Activated effector memory CD4-positive, alpha-beta T cell treated with anti-CD3 and anti-CD28 coated beads, Interleukin-2, amount 50 U/mL, for 16 hours (primary cell): ENCODE results near the gene DPRX.

Source experiments
- DNase-seq: peaks from one replicate; pipeline ENCODE4 v3.0.0-alpha.2; 2020

The DPRX gene, protein sequence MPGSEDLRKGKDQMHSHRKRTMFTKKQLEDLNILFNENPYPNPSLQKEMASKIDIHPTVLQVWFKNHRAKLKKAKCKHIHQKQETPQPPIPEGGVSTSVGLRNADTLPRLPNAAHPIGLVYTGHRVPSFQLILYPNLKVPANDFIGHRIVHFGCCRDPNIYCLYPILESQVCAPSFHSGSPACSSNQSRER

DNA sequence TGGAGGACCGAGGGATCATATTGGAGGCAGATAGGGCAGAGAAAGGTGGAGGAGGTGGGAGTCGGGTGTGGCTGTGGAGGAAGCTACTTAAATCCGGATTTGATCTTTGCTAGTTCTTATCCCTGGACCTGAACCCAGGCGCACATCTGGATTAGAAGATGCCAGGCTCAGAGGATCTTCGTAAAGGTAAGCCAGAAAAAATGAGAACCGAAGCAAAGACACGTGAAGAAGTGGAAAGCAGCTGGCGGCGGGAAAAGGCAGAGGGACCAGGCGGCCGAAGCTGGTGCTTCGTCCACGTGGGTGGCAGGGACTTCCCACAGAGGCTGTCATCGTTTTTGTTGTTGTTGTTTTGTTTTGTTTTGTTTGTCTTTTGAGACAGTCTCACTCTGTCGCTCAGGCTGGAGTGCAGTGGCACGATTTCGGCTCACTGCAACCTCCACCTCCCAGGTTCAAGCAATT lies at the start of gene DPRX:
DPRX (plus strand) TSS at position 51 of the 459 bp plus-strand sequence; CDS start at position 159, 108 bp downstream.
- DNase-seq, result no peak

- DNase-seq, result no peak
Measured at GRCh38 chr19:53583181-53583580, 48.6 kb upstream of the DPRX start.

DNA sequence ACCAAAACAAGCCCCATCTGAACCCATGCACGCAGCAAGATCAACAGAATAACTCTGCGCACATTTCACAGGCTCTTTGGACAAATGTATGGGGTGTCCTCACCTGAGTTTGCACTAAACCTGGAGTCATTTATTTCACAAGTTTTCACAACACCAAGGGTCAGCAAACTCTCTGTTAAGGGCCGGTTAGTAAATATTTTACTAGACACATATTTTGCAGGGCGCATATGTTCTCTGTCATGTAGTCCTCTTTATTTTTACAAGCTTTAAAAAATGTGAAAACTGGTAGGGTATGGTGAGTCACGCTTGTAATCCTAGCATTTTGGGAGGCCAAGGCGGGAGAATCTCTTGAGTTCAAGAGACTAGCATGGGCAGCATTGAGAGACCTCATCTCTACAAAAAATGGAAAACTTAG lies 45.5 kb upstream of the DPRX start:
- no peak for DNase-seq

- DNase-seq, result no peak
Measured at GRCh38 chr19:53594811-53595509, 36.8 kb upstream of the DPRX start.

- no peak for DNase-seq
Measured at GRCh38 chr19:53595510-53595867, 36.3 kb upstream of the DPRX start.

DNA sequence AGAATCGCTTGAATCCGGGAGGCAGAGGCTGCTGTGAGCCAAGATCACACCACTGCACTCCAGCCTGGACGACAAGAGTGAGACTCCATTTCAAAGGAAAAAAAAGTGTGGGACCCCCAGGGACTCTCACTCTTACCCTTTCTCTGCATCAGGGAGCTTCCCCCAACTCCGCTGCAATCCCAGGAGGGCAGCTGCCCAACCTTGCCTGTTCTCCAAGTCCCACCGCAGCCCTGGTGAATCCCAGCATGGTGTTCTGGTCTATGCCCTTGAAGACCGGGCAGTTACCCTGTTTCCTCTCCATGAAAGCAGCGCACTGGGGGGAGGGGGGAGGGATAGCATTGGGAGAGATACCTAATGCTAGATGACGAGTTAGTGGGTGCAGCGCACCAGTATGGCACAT lies 35.7 kb upstream of the DPRX start:
- no peak for DNase-seq

- no peak for DNase-seq
Measured at GRCh38 chr19:53597023-53597422, 34.8 kb upstream of the DPRX start.

DNA sequence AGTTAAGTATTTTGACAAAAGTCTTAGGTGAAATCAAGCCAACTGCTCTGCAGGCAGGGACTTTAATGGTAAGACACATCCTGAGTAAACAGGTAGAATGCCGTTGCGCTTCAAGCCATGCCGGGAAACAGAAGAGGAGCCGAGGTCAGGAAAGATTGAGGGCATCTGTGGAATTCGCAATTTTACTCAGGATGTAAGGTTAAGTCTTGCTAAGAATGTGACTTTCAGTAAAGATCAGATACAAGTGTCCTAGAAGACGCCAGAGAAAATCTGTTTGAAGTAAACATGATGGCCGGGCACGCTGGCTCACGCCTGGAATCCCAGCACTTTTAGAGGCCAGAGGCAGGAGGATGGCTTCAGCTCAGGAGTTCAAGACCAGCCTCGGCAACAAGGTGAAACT lies 33.4 kb upstream of the DPRX start:
- DNase-seq, result no peak

GRCh38 chr19:53600217-53600616 lies 31.6 kb upstream of the DPRX start:
- DNase-seq, result no peak

DNA sequence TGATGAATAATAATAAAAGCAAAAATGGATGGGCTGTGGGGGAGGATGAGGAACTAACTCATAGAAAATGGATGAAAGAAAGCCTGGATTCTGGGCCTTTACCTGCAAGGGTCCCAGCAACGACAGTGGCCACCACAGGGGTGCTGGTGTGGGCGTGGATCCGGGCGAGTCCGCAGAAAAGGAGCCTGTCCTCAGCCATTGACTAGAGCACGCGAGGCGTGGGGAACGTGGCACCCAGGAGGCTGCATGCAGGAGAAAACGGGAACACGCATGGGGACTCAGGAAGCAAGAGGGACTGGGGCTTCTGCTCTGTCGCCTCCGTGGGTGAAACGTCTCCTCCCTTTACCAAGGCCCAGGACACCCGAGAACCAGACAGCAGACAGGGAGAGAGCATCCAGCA lies 25.8 kb upstream of the DPRX start:
- DNase-seq, result no peak

DNA sequence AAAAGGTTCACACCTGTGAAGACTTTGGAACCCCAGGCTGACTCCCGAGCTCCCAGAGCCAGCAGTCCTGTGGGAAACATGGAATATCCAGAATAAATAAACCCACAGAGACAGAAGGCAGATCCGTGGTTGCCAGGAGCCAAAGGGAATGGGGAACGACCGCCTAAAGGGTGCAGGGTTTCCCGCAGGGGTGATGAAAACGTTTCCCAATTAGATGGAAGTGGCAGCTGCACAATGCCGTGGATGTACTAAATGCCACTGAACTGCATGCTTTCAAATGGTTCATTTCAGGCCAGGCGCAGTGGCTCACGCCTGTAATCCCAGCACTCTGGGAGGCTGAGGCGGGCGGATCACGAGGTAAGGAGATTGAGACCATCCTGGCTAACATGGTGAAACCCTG lies 23.4 kb upstream of the DPRX start:
- no peak for DNase-seq

- no peak for DNase-seq
Measured at GRCh38 chr19:53612762-53613526, 18.9 kb upstream of the DPRX start.

- DNase-seq, result no peak
Measured at GRCh38 chr19:53621885-53622740, 9.7 kb upstream of the DPRX start.

DNA sequence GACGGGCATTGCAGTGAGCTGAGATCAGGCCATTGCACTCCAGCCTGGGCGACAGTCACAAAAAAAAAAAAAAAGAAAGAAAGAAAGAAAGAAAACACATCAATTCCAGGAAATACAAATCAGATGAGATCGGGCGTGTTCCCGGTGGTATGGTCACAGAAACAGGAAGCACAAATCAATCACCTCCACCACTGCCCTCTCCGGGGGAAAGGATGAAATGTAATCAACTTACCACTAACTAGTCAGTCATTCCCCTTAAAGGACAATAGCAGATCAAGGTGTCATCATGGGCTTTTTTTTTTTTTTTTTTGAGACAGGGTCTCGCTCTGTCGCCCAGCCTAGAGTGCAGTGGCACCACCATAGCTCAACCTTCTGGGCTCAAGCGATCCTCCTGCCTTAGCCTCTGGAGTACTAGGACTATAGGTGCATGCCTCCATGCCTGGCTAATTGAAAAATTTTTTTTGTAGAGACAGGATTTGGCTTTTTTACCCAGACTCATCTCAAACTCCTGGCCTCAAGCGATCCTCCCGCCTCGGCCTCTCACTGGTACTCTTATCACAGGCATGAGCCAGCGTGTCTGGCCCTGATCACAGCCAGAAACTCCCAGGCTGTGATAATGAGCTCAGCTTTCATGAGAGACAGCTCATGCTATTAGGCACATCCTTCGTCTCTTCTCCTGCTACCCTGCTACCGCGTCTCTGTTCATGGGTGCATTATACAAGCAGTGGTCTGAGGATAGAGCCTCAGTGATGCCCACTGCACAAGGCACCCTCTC lies 6.8 kb upstream of the DPRX start:
- no peak for DNase-seq

DNA sequence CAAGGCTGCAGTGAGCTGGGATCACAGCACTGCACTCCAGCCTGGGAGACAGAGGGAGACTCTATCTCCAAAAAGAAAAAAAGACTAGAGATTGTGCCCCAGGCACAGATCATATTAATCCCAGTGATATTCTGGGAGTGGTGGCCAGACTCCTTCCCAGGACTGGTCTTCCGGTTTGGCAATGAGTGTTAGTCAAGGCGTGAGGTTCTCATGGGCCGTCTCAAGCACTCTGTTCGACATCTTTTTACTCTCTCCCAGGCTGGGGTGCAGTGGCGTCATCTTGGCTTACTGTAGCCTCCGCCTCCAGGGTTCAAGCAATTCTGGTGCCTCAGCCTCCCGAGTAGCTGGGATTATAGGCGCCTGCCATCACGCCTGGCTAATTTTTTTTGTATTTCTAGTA lies 5.3 kb upstream of the DPRX start:
- no peak for DNase-seq

DNA sequence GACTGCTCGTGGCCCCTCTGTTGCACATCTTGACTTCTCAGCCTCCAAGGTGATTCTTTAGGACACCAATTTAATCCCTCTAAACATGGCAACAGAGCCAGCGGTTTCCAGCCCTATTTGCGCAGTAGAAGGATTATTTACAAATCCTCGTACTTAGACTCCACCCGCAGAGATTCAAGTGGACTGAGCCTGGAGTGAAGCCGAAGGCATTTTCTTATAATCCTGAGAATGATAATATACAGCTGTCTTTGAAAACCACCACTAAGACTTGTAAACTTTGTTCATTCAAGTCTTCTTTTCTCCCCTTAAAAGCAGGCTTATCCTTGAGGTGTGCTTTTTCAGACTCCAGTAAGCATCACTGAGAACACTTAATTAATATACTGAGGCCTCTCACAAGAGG lies 4.8 kb upstream of the DPRX start:
- no peak for DNase-seq

GRCh38 chr19:53634768-53635167 lies 3.0 kb downstream of the DPRX start:
- no peak for DNase-seq

GRCh38 chr19:53639471-53639870 lies 7.7 kb downstream of the DPRX start:
- no peak for DNase-seq

DNA sequence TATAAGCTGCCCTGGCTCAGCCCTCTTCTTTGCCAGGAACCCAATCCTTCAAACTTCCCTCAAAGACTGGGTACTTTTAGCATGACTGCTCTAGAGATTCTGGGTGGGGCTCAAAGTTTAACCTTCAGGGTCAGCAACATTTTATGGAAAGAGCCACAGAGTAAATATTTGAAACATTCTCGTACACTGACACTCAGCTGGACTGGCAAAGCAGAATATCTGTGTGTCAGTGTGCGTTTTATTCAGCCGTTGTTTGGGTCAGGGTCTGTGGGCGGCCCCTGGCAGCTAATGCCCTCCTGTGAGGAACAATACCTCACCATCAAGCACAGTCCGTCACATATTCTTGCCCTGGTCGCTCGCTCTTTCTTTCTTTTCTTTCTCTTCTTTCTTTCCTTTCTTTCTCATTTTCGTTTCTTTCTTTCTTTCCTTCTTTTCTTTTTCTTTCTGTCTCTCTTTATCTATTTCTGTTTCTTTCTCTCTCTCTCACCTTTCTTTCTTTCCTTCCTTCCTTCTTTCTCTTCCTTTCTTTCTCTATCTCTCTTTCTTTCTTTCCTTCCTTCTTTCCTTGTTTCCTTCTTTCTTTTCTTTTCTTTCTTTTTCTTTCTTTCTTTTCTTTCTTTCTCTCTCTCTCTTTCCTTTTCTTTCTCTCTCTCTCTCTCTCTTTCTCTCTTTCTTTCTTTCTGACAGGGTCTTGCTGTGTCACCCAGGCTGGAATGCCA lies 10.7 kb downstream of the DPRX start:
- DNase-seq, result no peak

DNA sequence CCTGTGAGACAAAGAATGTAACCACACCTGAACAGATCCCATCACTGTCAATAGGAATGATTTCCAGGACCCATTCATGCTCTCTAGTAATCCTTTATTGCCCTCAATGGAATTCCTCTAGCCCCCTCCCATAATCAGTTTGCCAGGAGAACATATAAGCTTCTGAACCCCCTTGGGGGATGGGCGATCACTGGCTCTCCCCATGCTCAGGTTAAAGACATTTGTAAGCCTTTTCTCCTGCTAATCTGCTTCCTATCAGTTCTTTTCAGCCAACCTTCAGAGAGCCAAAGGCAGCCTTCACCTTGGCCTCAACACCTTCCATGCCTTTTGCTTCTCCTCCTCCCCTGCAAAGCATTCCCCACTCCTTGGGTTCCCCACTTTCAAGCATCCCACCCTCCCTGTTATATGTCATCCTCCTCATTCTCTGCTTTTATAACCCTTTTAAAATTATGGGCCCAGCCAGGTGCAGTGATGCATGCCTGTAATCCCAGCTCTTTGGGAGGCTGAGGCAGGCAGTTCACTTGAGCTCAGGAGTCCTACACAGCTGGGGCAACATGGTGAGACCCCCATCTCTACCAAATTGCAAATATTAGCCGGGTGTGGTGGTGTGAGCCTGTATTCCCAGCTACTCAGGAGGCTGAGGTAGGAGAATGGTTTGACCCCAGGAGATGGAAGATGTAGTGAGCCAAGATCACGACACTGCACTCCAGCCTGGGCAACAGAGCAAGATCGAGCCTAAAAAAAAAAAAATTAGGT lies 12.4 kb downstream of the DPRX start:
- no peak for DNase-seq

DNA sequence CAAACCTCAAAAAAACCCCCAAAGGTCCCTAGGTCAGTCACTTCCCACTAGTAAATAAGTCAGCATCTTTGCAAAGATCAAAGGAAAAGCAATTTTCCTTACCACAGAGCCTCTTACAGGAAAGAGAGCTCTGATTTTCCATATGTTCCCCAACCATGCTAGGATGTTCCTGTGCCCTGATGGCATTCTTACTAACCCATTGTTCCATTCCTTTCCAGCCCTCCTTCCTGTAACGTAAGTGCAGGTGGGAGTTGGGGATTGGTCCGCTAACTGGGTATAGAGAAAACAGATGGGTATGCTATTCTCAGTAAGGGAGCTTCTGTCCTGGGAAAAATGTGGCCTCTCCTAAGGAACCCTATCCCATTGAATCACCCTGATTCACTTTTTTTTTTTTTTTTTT lies 14.3 kb downstream of the DPRX start:
- no peak for DNase-seq
